HepG2 (cell line): ENCODE data around the gene DIAPH3. TPM values are rescaled to one million over a fixed set of nuclear protein-coding genes. Genes with fewer than 3 reads are reported as not detected.

ENCODE experiments used
- ATAC-seq: fragments of 200-7000 bp; cut with Tn5 transposase; 3 replicates; pipeline ENCODE4 v1.9.1; 2020; ENCODE audit warnings: mild to moderate bottlenecking, moderate library complexity
- BruUV-seq: library from RNA; stranded (reverse); fragments of 400-500 nt; replicated peaks from 2 replicates; lab custom pipeline; 2021; lab: Mats Ljungman, UMichigan
- CTCF ChIA-PET: fragments of 300-600 bp; formaldehyde crosslinking; extraction: SDS; loops from one replicate; lab custom pipeline; 2021; ENCODE audit warnings: low total read pairs, inconsistent platforms, low intra/inter-chr PET ratio; lab: Yijun Ruan, JAX
- POLR2A ChIA-PET: fragments of 350-600 bp; sonication (Branson Sonifier 250); formaldehyde crosslinking; loops from one replicate; lab custom pipeline; 2020; ENCODE audit warnings: antibody characterized with exemption, inconsistent platforms; lab: Yijun Ruan, JAX
- DNase-seq: peaks from one replicate; pipeline ENCODE4 v3.0.0-alpha.2; 2015; ENCODE audit warnings: low spot score
- FAIRE-seq: peaks from 3 replicates; lab custom pipeline; 2011; peaks lifted over from hg19 to GRCh38; lab: Jason Lieb, UNC
- H2AFZ ChIP-seq: one replicate; pipeline ENCODE4 v1.6.1; 2011; ENCODE audit warnings: low read length, inconsistent platforms
- H3K27ac ChIP-seq: fragments of 300-600 bp; 3 replicates; pipeline ENCODE4 v1.8.0; 2011; ENCODE audit warnings: mixed run types, mild to moderate bottlenecking, mixed read lengths, low read length, inconsistent platforms; ENCODE audit not compliant: insufficient read depth; ENCODE audit errors: extremely low read length
- H3K27me3 ChIP-seq, 2 experiments: fragments of 200-600 bp in 1 of 2; 2 replicates in 1 of 2; 3 replicates in 1 of 2; pipeline versions ENCODE4 v1.6.0 to v1.8.0; 2011; ENCODE audit warnings: low read length in 2 of 2, mild to moderate bottlenecking in 2 of 2, moderate library complexity in 2 of 2, inconsistent platforms in 1 of 2; ENCODE audit not compliant: insufficient read depth in 2 of 2, control insufficient read depth in 1 of 2
- H3K36me3 ChIP-seq, 2 experiments: fragments of 200-600 bp in 1 of 2; replicated peaks in 1 of 2; 2 replicates in 1 of 2; 3 replicates in 1 of 2; pipeline versions ENCODE4 v1.5.1 to v1.8.0; 2011; ENCODE audit warnings: low read length in 2 of 2, inconsistent platforms in 1 of 2; ENCODE audit not compliant: insufficient read depth in 2 of 2, control insufficient read depth in 1 of 2
- H3K4me1 ChIP-seq: 2 replicates; pipeline ENCODE4 v1.5.1; 2012; ENCODE audit warnings: low read length, inconsistent platforms; ENCODE audit not compliant: insufficient read depth
- H3K4me2 ChIP-seq: 2 replicates; pipeline ENCODE4 v1.6.0; 2011; ENCODE audit warnings: low read depth, low read length, inconsistent platforms
- H3K4me3 ChIP-seq, 3 experiments: fragments of 200-600 bp in 1 of 3; sonication (generic), shearing (Covaris generic) in 1 of 3; replicated peaks in 1 of 3; 2 replicates each; pipeline ENCODE4 v1.5.1; 2011 to 2016; ENCODE audit warnings: low read length in 3 of 3, inconsistent platforms in 2 of 3, low read depth in 2 of 3, mild to moderate bottlenecking in 2 of 3, control low read depth in 1 of 3, mixed read lengths in 1 of 3; ENCODE audit not compliant: insufficient read depth in 1 of 3
- H3K79me2 ChIP-seq: one replicate; pipeline ENCODE4 v1.6.1; 2011; ENCODE audit warnings: low read length, inconsistent platforms; ENCODE audit not compliant: insufficient read depth
- H3K9ac ChIP-seq: 2 replicates; pipeline ENCODE4 v1.6.0; 2011; ENCODE audit warnings: mild to moderate bottlenecking, low read depth, low read length, inconsistent platforms; ENCODE audit not compliant: insufficient read depth
- H3K9me3 ChIP-seq: 2 replicates; pipeline ENCODE4 v1.5.1; 2012; ENCODE audit warnings: mild to moderate bottlenecking, low read length
- H4K20me1 ChIP-seq: 2 replicates; pipeline ENCODE4 v1.6.0; 2011; ENCODE audit warnings: inconsistent platforms, mild to moderate bottlenecking, low read length, moderate library complexity; ENCODE audit not compliant: insufficient read depth
- CBFB ChIP-seq: sonication (generic); formaldehyde crosslinking; IDR thresholded peaks from 2 replicates; pipeline ENCODE4 v1.4.0; 2020; ENCODE audit warnings: missing genetic modification reagents
- CBX5 ChIP-seq: sonication (generic); formaldehyde crosslinking; IDR thresholded peaks from 2 replicates; pipeline ENCODE4 v1.4.0; 2020; ENCODE audit warnings: missing genetic modification reagents, borderline replicate concordance
- HCFC1 ChIP-seq: fragments of 150-350 bp; IDR thresholded peaks from 2 replicates; pipeline ENCODE4 v1.6.1; 2014; ENCODE audit warnings: low read depth, low read length
- ZNF569 ChIP-seq: sonication (generic); formaldehyde crosslinking; IDR thresholded peaks from 2 replicates; pipeline ENCODE4 v1.5.0; 2020; ENCODE audit warnings: mild to moderate bottlenecking, missing genetic modification reagents, moderate library complexity, borderline replicate concordance
- ZNF850 ChIP-seq: sonication (generic); formaldehyde crosslinking; conservative IDR thresholded peaks from 2 replicates; pipeline ENCODE4 v1.9.0; 2021; ENCODE audit warnings: mild to moderate bottlenecking, missing genetic modification reagents
- WGBS: methylation state at CpG from one replicate; pipeline ENCODE4 v1.1.6; 2017; ENCODE audit warnings: low lambda C conversion rate; 5-methylcytosine and 5-hydroxymethylcytosine counted together
- in situ Hi-C: cut with HindIII; loops from 2 replicates; pipeline ENCODE4 v1.10.0; 2017; ENCODE audit warnings: low pct_unique_long_range_greater_than_20kb; ENCODE audit not compliant: extremely low pct_ligation_motif_present
- intact Hi-C: fragments of 100-400 bp; cut with micrococcal nuclease; formaldehyde crosslinking; loops from one replicate; pipeline ENCODE4 v1.10.0; 2022; ENCODE audit not compliant: unreplicated experiment
- polyA plus RNA-seq, 8 experiments: library from polyadenylated mRNA; depleted of rRNA in 3 of 8; stranded (reverse) in 7 of 8; unstranded in 1 of 8; fragments of >200 nt; fragmentation: Illumina TruSeq in 4 of 8; extraction: Trizol in 4 of 8; gene quantifications; 2 replicates each; pipeline versions ENCODE4 v1.2.1 to v1.2.3, GENCODE V29; 2011 to 2016; ENCODE audit warnings: low read depth in 4 of 8, missing spikeins in 1 of 8, mixed read lengths in 1 of 8; ENCODE audit not compliant: insufficient read depth in 1 of 8
- total RNA-seq, 5 experiments: library from RNA; depleted of rRNA; stranded (reverse); fragments of >200 nt; fragmentation: Illumina TruSeq; extraction: Trizol; gene quantifications; 2 replicates each; pipeline ENCODE4 v1.2.3, GENCODE V29; 2016; ENCODE audit warnings: low read depth in 1 of 5
- TF ChIP-seq, protein P1 (sequence below): sonication (generic); formaldehyde crosslinking; conservative IDR thresholded peaks from 2 replicates; pipeline ENCODE4 v1.4.0; 2020; ENCODE audit warnings: missing genetic modification reagents
- TF ChIP-seq, protein P2 (sequence below): sonication (generic); formaldehyde crosslinking; IDR thresholded peaks from 2 replicates; pipeline ENCODE4 v1.5.0; 2020; ENCODE audit warnings: mild to moderate bottlenecking, missing genetic modification reagents, borderline replicate concordance
- TF ChIP-seq, protein P3 (sequence below): sonication (generic); formaldehyde crosslinking; IDR thresholded peaks from 2 replicates; pipeline ENCODE4 v1.5.0; 2020; ENCODE audit warnings: missing genetic modification reagents

Gene DIAPH3
- total and polyA plus RNA-seq, 2 of the 13 experiments (the other 11 are each of a cell fraction or from before 2014, with no cell fraction given), result 4.0 to 9.3 TPM

DNA sequence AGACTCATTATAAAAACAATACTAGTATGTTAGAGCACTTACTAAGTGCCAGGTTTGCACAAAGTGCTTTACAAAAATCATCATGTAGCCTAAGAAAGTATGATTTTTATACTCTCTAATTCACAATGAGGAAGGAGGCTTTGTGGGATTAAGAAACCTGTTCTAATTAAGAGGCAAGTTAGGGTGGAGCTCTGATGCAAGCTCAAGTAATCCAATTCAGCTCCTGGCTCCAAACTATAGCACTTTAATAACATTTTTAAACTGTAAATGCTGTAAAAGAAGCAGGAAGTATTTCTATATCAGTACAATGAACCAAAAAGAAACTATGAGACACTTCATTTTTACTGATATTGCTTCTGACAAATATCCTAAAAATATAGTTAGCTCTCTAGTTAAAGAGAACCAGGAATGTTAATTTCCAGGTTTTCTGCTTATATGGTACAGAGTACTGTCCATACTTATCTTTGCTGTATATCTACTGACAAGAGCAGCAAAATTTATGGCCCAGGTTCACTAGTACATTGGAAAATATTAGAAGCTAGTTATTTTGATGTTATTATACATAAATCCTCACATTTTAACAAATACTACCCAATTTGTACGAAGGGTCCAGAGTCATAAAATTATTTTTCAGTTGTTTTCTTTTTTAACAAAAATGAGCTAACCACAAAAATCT lies 482.0 kb downstream of the DIAPH3 start (continued):
- TF ChIP-seq CBX5 (CRISPR knock-in tag) (no peak), CBFB (no peak), HCFC1 (no peak), ZNF850 (CRISPR knock-in tag) (no peak), ZNF569 (CRISPR knock-in tag) (no peak)
- TF ChIP-seq, protein P1, sequence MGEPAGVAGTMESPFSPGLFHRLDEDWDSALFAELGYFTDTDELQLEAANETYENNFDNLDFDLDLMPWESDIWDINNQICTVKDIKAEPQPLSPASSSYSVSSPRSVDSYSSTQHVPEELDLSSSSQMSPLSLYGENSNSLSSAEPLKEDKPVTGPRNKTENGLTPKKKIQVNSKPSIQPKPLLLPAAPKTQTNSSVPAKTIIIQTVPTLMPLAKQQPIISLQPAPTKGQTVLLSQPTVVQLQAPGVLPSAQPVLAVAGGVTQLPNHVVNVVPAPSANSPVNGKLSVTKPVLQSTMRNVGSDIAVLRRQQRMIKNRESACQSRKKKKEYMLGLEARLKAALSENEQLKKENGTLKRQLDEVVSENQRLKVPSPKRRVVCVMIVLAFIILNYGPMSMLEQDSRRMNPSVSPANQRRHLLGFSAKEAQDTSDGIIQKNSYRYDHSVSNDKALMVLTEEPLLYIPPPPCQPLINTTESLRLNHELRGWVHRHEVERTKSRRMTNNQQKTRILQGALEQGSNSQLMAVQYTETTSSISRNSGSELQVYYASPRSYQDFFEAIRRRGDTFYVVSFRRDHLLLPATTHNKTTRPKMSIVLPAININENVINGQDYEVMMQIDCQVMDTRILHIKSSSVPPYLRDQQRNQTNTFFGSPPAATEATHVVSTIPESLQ, result no peak

DNA sequence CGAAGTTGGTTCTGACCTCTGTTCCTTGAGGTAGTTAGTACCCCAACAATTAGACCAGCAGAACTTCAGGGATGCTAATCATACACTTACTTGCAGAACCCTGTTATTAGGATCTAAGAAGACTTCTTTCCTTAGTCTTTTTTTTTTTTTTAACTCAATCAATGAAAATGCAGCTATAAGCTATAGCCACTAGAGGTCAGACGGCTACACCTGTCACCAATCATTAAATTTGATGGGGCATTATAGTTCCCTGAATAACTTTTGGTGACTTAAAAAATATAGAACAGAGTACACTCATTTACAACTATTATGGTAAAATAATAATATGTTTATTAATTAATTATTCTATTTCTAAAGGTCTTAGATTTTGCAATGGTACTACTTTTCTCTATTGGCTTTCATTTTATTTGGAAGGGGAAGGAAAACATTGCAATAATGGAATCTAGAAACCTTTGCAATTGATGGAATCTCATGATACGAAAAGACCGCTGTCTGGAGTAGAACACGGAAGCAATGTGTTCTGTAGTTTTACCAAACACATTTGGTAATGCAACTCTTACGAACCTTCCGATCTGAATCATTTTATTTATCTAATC lies 483.2 kb downstream of the DIAPH3 start:
- no peak overlapping the region for H2AFZ ChIP-seq
- ChIA-PET POLR2A (no interaction called here), CTCF (interaction anchor here (0.6 to 2.7 kb wide), 5 partner anchors 89 to 750 kb away, joined by 4 to 15 read pairs (median 5); no protein-coding TSS in a partner anchor)
- FAIRE-seq, result no peak
- no peaks in the 10 kb centered on the region for H3K9me3 ChIP-seq
- H3K4me2 ChIP-seq, result no peak overlapping the region
- intact Hi-C loops (loop anchor here (1.0 to 5.0 kb wide), 4 partner anchors 91 to 752 kb away; no protein-coding TSS in a partner anchor), in situ Hi-C loops (loop anchor here (10.0 kb wide), 2 partner anchors 94 to 224 kb away; no protein-coding TSS in a partner anchor)
- H3K9ac ChIP-seq, result no peak overlapping the region
- ATAC-seq, result peak; percentile 39; the same call in 2 of the 3 replicates
- peaks cover 14% of the 10 kb centered on the region for H3K4me1 ChIP-seq
- H4K20me1 ChIP-seq, result no peaks in the 10 kb centered on the region
- no TSS peak for BruUV-seq
- H3K4me3 ChIP-seq, result no peak overlapping the region
- no peaks in the 10 kb centered on the region for H3K36me3 ChIP-seq
- H3K27ac ChIP-seq, result no peak overlapping the region
- DNase-seq, result no peak
- no peaks in the 10 kb centered on the region for H3K27me3 ChIP-seq
- 69% methylated on average over 7 of the region's 7 CpGs for WGBS
- H3K79me2 ChIP-seq, result no peaks in the 10 kb centered on the region
- TF ChIP-seq, protein P2, sequence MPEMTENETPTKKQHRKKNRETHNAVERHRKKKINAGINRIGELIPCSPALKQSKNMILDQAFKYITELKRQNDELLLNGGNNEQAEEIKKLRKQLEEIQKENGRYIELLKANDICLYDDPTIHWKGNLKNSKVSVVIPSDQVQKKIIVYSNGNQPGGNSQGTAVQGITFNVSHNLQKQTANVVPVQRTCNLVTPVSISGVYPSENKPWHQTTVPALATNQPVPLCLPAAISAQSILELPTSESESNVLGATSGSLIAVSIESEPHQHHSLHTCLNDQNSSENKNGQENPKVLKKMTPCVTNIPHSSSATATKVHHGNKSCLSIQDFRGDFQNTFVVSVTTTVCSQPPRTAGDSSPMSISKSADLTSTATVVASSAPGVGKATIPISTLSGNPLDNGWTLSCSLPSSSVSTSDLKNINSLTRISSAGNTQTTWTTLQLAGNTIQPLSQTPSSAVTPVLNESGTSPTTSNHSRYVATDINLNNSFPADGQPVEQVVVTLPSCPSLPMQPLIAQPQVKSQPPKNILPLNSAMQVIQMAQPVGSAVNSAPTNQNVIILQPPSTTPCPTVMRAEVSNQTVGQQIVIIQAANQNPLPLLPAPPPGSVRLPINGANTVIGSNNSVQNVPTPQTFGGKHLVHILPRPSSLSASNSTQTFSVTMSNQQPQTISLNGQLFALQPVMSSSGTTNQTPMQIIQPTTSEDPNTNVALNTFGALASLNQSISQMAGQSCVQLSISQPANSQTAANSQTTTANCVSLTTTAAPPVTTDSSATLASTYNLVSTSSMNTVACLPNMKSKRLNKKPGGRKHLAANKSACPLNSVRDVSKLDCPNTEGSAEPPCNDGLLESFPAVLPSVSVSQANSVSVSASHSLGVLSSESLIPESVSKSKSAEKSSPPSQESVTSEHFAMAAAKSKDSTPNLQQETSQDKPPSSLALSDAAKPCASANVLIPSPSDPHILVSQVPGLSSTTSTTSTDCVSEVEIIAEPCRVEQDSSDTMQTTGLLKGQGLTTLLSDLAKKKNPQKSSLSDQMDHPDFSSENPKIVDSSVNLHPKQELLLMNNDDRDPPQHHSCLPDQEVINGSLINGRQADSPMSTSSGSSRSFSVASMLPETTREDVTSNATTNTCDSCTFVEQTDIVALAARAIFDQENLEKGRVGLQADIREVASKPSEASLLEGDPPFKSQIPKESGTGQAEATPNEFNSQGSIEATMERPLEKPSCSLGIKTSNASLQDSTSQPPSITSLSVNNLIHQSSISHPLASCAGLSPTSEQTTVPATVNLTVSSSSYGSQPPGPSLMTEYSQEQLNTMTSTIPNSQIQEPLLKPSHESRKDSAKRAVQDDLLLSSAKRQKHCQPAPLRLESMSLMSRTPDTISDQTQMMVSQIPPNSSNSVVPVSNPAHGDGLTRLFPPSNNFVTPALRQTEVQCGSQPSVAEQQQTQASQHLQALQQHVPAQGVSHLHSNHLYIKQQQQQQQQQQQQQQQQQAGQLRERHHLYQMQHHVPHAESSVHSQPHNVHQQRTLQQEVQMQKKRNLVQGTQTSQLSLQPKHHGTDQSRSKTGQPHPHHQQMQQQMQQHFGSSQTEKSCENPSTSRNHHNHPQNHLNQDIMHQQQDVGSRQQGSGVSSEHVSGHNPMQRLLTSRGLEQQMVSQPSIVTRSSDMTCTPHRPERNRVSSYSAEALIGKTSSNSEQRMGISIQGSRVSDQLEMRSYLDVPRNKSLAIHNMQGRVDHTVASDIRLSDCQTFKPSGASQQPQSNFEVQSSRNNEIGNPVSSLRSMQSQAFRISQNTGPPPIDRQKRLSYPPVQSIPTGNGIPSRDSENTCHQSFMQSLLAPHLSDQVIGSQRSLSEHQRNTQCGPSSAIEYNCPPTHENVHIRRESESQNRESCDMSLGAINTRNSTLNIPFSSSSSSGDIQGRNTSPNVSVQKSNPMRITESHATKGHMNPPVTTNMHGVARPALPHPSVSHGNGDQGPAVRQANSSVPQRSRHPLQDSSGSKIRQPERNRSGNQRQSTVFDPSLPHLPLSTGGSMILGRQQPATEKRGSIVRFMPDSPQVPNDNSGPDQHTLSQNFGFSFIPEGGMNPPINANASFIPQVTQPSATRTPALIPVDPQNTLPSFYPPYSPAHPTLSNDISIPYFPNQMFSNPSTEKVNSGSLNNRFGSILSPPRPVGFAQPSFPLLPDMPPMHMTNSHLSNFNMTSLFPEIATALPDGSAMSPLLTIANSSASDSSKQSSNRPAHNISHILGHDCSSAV (CRISPR knock-in tag), result no peak
- TF ChIP-seq, protein P3, sequence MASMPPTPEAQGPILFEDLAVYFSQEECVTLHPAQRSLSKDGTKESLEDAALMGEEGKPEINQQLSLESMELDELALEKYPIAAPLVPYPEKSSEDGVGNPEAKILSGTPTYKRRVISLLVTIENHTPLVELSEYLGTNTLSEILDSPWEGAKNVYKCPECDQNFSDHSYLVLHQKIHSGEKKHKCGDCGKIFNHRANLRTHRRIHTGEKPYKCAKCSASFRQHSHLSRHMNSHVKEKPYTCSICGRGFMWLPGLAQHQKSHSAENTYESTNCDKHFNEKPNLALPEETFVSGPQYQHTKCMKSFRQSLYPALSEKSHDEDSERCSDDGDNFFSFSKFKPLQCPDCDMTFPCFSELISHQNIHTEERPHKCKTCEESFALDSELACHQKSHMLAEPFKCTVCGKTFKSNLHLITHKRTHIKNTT (CRISPR knock-in tag), result no peak
